Activated CD8-positive, alpha-beta memory T cell treated with anti-CD3 and anti-CD28 coated beads for 1 hour (primary cell): ENCODE measurements around the gene CFAP46.

Experiments used
- DNase-seq, 2 donors: peaks; one replicate each; pipeline ENCODE4 v3.0.0-alpha.2; 2020; ENCODE audit warnings: low read depth in 1 of 2; ENCODE audit errors: extremely low read depth in 1 of 2

The CFAP46 gene

DNA sequence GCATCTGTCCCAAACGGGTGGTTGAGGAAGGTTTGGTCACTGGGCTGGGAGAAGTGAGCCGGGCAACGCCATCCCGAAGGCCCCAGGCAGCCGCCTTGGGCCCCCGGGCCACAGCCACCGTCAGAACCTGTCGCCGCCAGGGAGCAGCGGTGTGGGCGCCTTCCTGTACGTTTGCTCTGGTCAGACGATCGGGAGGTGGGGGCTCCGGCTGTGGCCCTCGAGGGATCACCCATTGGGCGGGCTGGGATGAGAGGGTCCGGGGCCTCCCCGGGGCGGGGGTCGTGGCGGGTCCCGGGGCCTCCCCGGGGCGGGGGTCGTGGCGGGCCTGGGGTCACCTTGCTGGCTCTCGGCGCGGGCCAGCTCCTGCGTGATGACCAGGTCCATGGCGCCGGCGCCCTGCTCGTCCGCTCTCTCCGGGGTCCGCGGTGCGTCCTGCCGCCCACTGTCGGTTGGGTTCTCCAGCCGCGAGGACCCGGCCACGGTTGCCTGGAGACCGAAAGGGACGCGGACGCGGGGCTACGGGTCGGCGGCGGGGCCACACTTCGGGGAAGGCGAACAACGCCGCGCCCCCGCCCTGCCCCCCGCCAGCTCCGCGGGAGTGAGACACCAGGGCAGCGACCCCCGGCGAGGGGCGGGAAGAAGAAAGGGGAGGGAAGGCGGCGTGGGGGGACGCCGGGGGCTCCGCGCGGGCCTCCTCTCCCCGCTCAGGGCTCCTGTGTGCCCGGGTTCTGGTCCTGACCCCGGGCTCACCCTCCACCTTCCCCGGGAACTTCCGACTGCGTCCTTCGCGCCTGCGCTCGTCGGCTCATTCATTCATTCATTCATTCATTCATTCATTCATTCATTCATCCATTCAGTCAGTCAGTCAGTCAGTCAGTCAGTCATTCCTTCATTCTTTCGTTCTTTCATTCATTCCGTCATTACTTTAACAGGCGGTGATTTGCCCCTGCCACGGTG is at the start of gene CFAP46:
Gene CFAP46 (minus strand): TSS at position 470 of the 957 bp plus-strand sequence. CDS start 86 bp downstream, at position 384.
- DNase-seq: no peak

DNA sequence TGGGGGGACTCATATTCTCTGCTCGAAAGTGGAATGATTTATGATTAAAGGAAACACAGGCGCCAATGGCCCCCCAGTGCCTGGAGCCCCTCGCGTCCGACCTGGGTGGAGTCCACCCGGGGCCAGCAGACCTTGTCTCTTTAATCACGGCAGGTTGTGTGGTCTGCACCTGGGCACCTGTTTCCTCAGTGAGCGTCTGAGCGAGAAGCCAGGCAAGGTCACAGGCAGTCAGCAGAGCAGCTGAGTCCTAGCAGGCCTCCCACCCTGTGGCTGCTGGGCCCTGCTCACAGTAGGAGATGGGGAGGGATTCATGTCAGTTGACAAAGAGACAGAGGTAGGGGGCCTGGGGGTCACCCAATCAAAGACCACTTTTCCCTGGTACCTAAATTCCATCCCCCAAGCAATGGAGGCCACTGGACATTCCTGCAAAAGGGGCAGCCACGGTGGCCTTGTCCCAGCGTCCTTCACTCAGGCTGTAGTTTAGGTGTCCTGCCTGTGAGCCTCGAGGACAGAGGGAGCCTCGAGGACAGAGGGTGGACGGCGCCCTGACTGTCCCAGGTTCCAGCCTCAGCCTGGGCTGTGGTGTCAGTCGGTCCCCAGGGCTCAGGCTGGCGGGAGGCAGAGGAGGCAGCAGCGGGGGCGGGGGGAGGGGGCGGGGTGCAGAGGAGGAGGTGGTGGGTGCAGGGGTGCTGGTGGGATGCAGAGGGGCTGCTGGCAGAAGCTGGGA is 49.5 kb upstream of the CFAP46 start:
- no peak for DNase-seq

DNA sequence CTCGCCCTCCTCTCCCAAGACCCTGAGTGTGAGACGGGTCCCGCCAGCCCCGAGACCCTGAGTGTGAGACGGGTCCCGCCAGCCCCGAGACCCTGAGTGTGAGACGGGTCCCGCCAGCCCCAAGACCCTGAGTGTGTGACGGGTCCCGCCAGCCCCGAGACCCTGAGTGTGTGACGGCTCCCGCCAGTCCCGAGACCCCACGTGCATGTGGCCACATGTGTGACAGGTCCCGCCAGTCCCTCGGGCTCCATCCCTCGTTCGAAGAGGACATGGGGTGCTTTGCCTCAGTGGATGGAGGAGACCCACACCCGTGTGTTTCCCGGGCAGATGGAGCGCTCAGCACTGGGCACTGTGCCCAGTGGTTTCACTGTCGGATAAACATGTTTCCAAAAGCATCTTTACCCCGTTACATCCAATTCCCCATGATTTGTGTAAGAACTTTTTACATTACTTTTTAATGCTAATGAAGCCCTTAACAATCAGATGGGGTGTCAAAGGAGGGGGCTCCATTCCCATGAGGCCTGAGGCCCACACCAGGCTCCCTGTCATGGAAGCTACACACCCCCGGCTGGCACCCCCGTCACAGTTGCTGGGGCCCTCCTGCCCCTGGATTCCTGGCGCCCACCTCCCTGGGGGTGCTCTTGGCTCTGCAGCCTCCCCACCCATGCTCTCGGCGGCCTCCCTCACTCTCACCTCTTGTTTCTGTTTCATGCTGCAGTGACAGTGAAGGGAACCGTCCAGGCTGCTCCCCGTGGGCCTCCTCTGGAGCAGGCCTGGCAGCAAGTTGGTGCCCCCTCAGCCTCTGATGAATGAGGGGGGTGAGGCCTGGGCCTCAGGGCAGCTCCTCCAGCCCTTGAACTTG is 48.5 kb upstream of the CFAP46 start:
- no peak for DNase-seq

DNA sequence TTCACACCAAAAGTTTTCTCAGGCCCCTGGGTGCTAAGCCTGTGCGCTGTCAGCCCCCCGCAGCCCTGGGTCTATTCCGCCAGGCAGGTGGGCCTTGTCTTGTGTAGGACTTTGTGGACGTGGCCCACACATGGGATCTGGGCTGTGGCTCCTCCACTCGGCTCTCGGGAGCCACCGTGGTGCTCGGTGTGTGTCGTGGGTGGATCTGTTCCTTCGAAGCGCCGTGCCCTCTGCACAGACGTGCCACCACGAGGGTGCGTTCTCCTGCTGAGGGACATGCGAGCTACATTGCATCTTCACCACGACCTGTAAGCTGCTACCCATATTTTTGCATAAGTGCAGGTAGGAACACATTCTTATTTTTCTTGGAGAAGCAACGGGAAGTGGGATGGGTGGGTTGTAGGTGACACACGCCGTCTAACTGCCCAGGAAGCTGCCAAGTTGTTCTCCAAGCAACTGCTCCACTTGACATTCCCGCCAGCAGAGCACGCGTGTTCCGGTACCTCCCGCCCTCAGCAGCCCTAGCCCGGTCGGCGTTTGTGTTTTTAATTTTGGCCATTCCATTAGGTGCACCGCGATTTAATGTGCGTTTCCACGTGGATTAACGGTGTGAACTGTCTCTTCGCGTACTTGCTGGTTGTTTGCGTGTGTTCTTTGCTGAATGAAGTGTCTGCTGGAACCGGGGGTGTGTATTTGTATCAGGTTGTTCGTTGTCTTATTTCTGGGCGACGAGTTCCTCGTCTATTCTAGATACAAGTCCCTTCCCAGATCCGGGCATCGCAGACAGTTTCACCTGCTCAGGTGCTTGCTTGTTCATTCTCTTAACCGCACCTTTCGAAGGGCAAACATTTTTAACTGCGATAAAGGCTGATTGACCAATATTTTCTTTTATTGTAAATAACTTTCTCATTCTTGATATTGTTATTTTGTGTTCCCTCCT is 47.4 kb upstream of the CFAP46 start:
- no peak for DNase-seq

DNA sequence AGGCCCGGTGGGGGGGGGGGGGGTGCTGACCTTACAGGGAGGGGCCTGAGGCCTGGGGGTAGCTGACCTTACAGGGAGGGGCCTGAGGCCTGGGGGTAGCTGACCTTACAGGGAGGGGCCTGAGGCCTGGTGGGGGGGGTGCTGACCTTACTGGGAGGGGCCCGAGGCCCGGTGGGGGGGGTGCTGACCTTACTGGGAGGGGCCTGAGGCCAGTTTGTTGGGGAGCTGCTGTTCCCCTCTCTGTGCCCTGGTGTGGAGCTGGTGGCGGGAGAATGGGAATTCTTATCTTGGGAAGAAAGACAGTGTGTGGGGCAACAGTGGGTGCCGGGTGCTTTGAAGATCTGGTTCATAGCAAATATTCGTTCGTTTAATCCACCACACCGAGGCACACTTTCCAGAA is 46.6 kb upstream of the CFAP46 start:
- DNase-seq: no peak

DNA sequence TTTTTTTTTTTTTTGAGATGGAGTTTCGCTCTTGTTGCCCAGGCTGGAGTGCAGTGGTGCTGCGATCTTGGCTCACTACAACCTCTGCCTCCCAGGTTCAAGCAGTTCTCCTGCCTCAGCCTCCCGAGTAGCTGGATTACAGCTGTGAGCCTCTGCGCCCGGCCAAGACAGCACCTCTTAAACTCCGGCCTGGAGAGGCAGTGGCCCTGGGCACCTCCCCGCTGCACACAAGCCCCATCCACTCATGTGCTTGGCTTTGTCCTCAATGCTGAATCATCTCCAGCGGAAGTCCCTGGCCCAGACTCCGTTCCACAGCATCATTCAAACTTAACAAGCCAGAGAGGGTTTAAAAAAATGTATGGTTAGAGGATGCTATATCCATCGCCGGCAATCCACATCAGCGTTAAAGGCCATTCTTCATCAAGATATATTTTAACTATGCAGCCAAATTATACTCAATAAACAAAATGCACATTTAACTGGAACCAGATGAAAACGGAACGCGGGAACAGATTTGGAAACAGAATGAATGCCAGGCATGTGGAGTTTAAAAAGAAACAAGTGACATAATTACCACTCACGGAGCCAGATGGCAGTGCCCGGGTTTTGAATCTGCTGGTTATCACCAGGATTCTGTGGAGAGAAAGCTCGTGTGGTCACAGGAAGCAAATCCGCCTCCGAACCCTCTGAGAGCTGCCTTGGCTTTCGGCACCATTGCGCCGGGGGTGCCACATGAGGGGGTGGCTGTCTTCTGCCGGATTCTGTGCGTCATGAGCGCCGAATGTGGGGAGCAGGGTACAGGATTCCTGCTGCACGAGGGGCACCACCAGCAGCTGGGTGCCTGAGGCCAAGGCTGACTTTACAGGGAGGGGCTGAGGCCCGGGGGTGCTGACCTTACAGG is 45.6 kb upstream of the CFAP46 start:
- no peak for DNase-seq

DNA sequence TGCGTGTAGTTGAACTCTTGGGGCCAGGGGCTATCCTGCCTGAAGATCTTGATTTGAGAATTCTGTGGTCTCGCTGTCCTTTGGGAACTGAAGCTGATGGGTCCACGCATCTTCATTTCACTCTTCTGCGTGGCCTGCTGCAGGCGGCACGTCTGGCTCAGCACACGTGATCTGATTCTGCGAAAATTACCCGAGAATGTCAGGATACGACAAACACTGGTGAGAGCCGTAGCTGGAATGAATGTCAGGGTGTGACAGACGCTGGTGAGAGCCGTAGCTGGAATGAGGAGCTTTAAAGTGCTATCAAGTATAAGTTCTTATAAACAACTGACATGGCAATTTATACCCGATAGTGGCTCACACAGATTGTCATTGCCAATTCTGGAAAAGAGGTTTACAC is 44.6 kb upstream of the CFAP46 start:
- DNase-seq: no peak

DNA sequence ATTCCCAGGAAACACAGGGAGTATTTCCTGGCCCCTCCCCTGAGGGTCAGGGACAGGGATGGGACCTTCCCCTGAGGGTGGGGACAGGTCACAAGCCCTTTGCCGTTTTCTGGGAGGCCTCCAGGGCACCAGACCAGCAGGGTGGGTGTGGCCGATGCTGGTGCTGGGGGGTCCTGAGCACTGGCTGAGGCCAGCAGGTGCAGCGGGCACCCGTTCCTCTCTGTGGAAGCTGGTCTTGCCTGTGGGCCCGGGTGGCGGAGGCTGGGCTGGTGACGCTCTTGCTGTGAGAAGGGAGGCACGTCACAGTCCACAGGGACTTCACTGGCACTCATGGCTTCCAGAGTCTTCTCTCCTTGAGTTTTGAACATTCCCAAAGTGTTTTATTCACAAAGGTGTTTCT is 44.2 kb upstream of the CFAP46 start:
- DNase-seq: no peak

DNA sequence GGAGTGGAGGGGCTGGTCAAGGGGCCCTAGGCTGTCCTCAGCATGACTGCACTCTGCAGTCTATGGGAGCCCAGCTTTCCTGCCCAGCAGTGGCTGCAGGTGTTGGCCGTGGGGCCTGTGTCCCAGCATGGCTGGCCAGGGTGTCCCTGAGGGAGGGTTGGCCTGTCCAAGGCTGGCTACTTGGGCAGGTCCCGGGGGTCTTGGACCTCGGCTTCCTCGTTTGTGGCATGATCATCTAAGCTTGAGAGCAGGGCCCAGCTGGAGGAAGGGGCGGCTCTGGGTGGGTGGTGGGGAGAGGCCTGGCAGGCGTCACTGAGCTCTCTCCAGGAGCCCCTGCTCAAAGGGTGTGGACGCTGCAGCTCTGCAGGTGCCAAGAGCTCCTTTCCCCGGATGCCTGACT is 43.7 kb upstream of the CFAP46 start:
- no peak for DNase-seq

DNA sequence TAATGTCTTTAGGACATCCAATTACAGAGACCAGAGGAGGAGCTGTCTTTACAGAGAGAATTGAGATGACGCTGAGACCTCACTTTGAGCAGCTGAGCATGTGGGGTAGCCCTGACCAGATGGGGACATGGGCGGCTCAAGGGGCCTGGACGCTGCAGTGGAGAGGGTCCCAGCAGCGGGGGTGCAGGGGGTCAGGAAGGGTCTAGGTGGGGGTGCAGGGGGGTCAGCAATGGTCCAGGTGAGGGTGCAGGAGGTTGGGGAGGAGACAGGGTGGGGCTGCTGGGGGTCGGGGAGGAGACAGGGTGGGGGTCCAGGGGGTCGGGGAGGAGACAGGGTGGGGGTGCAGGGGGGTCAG is 43.2 kb upstream of the CFAP46 start:
- DNase-seq: no peak

DNA sequence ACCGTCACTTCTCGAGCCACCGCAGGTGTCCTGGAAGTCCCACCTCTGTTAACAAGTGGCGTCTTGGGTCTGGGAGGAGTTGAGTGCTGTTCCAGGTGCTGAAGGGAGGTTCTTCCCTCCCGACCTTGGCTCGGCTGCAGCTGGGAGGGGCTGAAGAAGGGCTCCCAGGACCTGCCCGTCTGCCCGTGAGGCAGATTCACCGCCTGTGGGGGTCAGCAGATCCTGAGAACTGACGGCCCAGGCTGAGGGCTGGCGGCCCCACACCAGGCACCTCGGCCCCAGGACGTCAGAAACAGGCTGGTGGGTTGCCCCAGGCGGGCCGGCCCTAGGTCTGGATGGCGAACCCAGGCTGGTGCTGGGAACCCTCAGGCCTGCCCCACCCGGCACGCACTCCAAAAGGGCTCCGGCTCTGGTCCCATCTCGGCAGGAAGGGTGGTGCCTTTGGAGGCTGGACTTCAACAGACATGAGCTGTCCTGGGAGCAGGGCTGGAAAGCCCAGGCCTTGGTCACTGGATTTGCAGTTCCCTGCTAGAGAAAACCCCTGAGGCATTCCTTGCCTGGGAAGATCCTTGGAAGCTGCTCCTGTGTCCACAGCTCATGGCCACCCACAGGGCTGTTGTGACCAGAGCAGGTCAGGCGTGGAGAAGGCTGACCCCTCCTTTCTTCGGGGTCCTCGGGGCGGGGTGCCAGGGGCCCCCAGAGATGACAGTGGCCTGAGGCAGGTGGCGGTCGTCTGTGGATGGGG is 42.6 kb upstream of the CFAP46 start:
- DNase-seq: no peak

DNA sequence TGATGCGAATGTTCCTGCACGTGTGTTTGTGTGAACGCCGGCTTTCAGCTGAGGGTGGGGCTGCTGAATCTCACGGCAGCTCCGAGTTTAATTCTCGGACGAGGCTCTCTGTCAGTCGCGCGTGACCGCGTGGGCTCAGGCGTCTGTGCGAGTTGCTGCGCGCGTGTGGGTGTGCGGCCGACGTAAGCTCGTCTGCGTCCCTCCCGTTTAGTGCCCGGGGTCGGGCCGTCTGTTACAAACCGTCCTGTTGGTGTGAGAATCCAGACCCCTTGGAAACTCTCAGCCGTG is 41.6 kb upstream of the CFAP46 start:
- DNase-seq: no peak

DNA sequence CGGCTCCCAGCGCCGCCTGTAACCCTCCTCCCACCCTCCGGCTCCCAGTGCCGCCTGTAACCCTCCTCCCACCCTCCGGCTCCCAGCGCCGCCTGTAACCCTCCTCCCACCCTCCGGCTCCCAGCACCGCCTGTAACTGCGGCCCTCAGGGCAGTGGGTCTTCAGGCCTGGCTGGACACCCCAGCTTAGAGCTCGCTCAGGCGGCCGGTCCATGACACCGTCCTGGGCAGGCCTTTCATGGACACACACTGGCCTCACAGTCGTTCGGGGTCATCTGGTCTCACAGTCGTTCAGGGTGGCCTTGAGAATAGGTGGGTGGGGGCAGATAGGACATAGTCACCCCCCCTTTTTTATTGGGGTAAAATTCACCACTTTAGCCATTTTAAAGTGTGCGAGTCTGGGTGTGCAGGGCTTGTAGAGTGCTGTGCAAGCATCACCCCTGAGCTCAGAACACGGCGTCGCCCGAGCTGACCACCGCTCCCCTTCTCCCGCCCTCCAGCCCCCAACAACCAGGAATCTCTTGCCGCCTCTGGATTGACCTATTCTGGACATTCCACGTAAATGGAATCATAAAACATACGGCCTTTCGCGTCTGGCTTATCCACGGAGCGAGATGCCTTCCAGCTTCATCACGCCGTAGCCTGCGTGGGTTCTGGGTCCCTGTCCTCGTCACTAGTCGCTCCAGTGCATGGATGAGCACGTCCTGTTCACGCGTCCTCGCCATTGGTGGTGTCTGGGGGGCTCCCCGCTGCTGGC is 41.1 kb upstream of the CFAP46 start:
- no peak for DNase-seq

DNA sequence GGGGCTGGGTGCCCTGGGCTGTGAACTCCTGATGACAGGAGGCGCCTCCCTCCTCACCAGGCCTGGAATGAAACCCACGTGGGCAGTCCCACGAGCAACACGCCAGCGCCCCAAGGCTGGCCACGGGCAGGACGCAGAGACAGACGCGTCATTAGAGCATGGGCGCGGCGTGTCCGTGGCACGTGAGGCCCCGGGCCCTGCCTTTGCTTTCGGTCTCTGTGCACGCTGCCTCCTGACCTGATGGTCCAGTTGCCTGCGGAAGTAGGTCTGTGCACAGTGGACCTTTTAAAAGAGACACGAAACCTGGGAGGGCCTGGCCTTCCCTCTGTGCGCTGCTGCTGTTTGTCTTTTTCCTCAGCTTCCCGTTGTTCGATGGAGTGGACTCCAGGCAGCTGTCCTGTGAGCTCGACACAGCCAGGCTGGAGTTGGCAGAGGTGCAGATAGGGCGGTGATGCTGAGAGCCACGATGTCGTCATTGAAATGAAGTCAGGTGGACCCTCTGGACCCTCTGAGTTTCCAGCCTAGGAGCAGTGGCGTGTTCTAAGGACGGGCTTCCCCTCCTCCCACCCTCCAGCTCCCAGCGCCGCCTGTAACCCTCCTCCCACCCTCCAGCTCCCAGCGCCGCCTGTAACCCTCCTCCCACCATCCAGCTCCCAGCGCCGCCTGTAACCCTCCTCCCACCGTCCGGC is 40.1 kb upstream of the CFAP46 start:
- DNase-seq: no peak

DNA sequence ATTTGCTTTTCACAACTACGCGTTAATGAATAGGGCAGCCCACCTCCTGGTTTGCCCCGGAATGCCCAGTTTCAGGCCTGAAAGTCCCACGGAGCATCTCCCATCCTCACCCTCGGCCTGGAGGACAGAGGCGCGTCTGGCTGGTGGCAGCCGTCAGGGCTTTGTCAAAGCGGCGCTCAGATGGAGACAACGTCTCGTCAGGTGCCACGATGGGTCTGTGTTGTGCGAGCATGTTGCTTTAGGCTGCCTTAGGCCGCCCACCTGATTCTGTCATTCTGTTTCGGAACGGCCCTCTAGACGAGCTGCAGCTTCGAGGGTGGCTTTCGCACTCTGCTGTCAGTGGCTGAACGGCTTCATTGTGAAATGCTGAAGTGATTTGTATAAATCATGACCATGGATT is 39.4 kb upstream of the CFAP46 start:
- DNase-seq: no peak

DNA sequence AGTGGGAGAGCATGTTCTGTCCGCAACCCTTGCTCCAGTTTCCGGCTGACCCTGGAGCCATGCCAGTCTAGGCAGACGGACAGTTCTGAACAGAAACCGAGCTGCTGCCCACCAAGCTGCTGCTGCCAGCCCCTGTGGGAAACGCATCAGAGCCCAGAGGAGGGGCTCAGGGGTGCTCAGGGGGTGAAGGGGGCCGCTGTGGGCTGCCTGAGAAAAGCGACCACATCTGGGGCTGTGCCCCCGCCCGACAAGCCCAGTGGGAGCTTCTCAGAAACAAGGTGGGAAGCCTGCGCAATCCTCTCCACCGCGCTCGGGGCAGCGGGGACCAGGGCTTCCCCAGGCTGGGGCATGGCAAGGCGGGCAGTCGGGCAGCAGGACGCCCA is 38.8 kb upstream of the CFAP46 start:
- DNase-seq: no peak

DNA sequence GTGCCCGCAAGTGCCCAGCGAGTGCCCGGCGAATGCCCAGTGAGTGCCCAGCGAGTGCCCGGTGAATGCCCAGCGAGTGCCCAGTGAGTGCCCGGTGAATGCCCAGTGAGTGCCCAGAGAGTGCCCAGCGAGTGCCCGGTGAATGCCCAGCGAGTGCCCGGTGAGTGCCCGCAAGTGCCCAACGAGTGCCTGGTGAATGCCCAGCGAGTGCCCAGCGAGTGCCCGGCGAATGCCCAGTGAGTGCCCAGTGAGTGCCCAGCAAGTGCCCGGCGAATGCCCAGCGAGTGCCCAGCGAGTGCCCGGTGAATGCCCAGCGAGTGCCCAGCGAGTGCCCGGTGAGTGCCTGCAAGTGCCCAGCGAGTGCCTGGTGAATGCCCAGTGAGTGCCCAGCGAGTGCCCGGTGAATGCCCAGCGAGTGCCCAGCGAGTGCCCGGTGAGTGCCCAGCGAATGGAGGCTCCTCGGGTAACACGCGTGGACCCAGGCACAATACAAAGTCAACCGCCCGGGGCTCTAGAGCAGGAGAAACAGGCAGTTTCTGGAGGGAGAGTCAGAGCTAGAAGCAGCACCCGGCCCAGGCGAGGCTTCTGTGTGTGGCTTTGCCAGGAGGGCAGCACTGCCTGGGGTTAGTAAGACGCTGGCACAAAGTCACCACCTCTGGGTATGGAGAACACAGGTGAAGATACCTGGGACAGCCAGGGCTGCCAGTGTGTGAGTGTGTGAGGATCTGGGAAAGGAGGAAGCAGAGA is 38.2 kb upstream of the CFAP46 start:
- DNase-seq: no peak
